WTC11 (cell line): ENCODE measurements around the gene SHROOM2. TPM values are rescaled to one million over a fixed set of nuclear protein-coding genes. Genes with fewer than 3 reads are reported as not detected.

Experiments
- ATAC-seq: fragments of 200-7000 bp; cut with Tn5 transposase; 2 replicates; pipeline ENCODE4 v1.10.0; 2021; ENCODE audit warnings: mild to moderate bottlenecking, moderate library complexity
- CTCF ChIA-PET: fragments of 300-600 bp; sonication (Branson Sonifier 250); formaldehyde crosslinking; loops from one replicate; lab custom pipeline; 2021; ENCODE audit warnings: antibody characterized with exemption; lab: Charles Lee
- POLR2A ChIA-PET: fragments of 350-600 bp; sonication (Branson Sonifier 250); formaldehyde crosslinking; loops from one replicate; lab custom pipeline; 2021; ENCODE audit warnings: antibody characterized with exemption; lab: Charles Lee
- DNase-seq: peaks from one replicate; pipeline ENCODE4 v3.0.0; 2021; ENCODE audit warnings: low spot score
- H3K27ac Mint-ChIP-seq: 2 replicates; pipeline ENCODE4 v1.8.0; 2021; ENCODE audit warnings: mixed read lengths
- H3K27me3 Mint-ChIP-seq: 2 replicates; pipeline ENCODE4 v1.8.0; 2021; ENCODE audit warnings: low read depth, mild to moderate bottlenecking, moderate library complexity, mixed read lengths
- H3K36me3 Mint-ChIP-seq: 2 replicates; pipeline ENCODE4 v1.8.0; 2021; ENCODE audit warnings: mixed read lengths
- H3K4me1 Mint-ChIP-seq: 2 replicates; pipeline ENCODE4 v1.8.0; 2022; ENCODE audit warnings: mixed read lengths
- H3K4me3 Mint-ChIP-seq: 2 replicates; pipeline ENCODE4 v1.8.0; 2021; ENCODE audit warnings: mild to moderate bottlenecking, moderate library complexity, mixed read lengths
- H3K9me3 Mint-ChIP-seq: 2 replicates; pipeline ENCODE4 v1.8.0; 2021; ENCODE audit warnings: mixed read lengths
- ATF1 ChIP-seq: sonication (generic); formaldehyde crosslinking; IDR thresholded peaks from 2 replicates; pipeline ENCODE4 v1.8.1; 2023; ENCODE audit warnings: mild to moderate bottlenecking, moderate library complexity, missing genetic modification reagents
- CDX4 ChIP-seq: fragments of 250-450 bp; sonication (Bioruptor Pico); IDR thresholded peaks from 2 replicates; pipeline ENCODE4 v1.9.0; 2021; ENCODE audit warnings: moderate library complexity, mild to moderate bottlenecking, inconsistent platforms, borderline replicate concordance
- CTCF ChIP-seq: fragments of 200-600 bp; IDR thresholded peaks from 2 replicates; pipeline ENCODE4 v1.8.0; 2022; ENCODE audit warnings: antibody characterized with exemption
- JAZF1 ChIP-seq: fragments of 250-450 bp; sonication (Bioruptor Pico); IDR thresholded peaks from 2 replicates; pipeline ENCODE4 v1.9.0; 2021; ENCODE audit warnings: moderate library complexity, mild to moderate bottlenecking, inconsistent platforms
- KAT7 ChIP-seq: sonication (generic); formaldehyde crosslinking; IDR thresholded peaks from 2 replicates; pipeline ENCODE4 v1.8.1; 2023; ENCODE audit warnings: missing genetic modification reagents, mild to moderate bottlenecking, borderline replicate concordance
- MXD4 ChIP-seq: fragments of 250-450 bp; sonication (Bioruptor Pico); IDR thresholded peaks from 2 replicates; pipeline ENCODE4 v1.8.0; 2021; ENCODE audit warnings: mild to moderate bottlenecking, moderate library complexity, borderline replicate concordance
- NFYB ChIP-seq: sonication (generic); formaldehyde crosslinking; conservative IDR thresholded peaks from 2 replicates; pipeline ENCODE4 v1.8.0; 2022; ENCODE audit warnings: low read depth, missing genetic modification reagents
- PRDM15 ChIP-seq: sonication (generic); formaldehyde crosslinking; IDR thresholded peaks from 2 replicates; pipeline ENCODE4 v1.8.0; 2022; ENCODE audit warnings: missing genetic modification reagents
- PRRX2 ChIP-seq: fragments of 250-450 bp; sonication (Bioruptor Pico); IDR thresholded peaks from 2 replicates; pipeline ENCODE4 v1.8.0; 2021; ENCODE audit warnings: mild to moderate bottlenecking
- TCF7 ChIP-seq: sonication (generic); formaldehyde crosslinking; IDR thresholded peaks from 2 replicates; pipeline ENCODE4 v1.8.0; 2022; ENCODE audit warnings: mild to moderate bottlenecking, low read depth, missing genetic modification reagents, moderate library complexity
- ZNF232 ChIP-seq: sonication (generic); formaldehyde crosslinking; IDR thresholded peaks from 2 replicates; pipeline ENCODE4 v1.8.0; 2022; ENCODE audit warnings: mild to moderate bottlenecking, missing genetic modification reagents
- ZNF281 ChIP-seq: sonication (generic); formaldehyde crosslinking; IDR thresholded peaks from 2 replicates; pipeline ENCODE4 v1.8.0; 2023; ENCODE audit warnings: mild to moderate bottlenecking, missing genetic modification reagents
- ZSCAN18 ChIP-seq: fragments of 250-450 bp; sonication (Bioruptor Pico); IDR thresholded peaks from 2 replicates; pipeline ENCODE4 v2.1.2; 2022; ENCODE audit warnings: mild to moderate bottlenecking, moderate library complexity
- total RNA-seq: library from RNA; stranded (reverse); gene quantifications from 3 replicates; pipeline ENCODE4 v1.2.3, GENCODE V29; 2021
- TF ChIP-seq, protein P1 (sequence below): fragments of 250-450 bp; sonication (Bioruptor Pico); IDR thresholded peaks from 2 replicates; pipeline ENCODE4 v1.9.0; 2021; ENCODE audit warnings: mild to moderate bottlenecking
- TF ChIP-seq, protein P2 (sequence below): sonication (generic); formaldehyde crosslinking; IDR thresholded peaks from 2 replicates; pipeline ENCODE4 v1.8.1; 2023; ENCODE audit warnings: mild to moderate bottlenecking, missing genetic modification reagents
- TF ChIP-seq, protein P3 (sequence below): sonication (generic); formaldehyde crosslinking; IDR thresholded peaks from 2 replicates; pipeline ENCODE4 v1.8.1; 2023; ENCODE audit warnings: mild to moderate bottlenecking, missing genetic modification reagents, borderline replicate concordance
- TF ChIP-seq, protein P4 (sequence below): sonication (generic); formaldehyde crosslinking; IDR thresholded peaks from 2 replicates; pipeline ENCODE4 v1.8.1; 2023; ENCODE audit warnings: mild to moderate bottlenecking, missing genetic modification reagents, moderate library complexity

Gene SHROOM2
- total RNA-seq, 1 experiment from 2014 or later, result 14.8 TPM

DNA sequence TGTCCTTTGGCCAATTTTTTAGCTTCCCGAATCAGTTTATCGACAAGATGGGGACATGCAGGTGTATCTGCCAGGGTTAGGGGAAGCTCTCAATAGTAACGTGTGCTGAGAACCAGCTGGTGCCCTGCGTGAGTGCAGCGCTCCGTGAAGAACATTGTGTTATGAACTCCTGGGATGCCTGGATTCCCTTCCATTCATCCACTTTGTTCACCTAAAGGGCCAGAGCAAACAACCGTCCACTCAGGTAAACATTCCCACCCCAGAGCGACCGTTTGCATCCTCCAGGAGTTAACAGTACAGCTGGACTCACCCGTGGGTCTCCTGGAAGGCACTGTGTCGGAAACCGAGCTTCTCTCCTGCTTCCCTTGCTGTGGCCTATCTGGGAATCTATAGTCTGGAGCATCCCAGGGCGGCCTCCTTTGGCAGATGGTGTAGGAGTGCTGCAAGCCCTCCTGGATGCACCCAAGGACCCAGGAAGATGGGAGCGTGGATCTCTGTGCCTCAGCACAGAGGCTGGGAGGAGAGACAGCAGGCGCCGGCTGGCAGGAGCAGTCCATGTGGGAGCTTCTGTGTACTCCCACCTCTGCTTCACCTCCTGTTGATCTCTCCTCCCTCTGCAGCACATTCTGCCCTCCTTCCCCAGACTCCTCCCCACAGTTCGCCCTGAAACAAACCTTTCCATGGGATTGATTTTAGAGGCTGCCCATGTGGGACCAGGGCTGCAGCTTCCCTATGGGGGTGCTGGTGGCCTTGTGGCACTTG is 62.7 kb downstream of the SHROOM2 start (continued):
- TF ChIP-seq ZNF281 (CRISPR knock-in tag), result no peak
- no peak for TF ChIP-seq CTCF
- no peak for TF ChIP-seq TCF7 (CRISPR knock-in tag)
- no peak for TF ChIP-seq MXD4 (CRISPR knock-in tag)
- no peak for TF ChIP-seq ATF1 (CRISPR knock-in tag)
- no peak for TF ChIP-seq PRDM15 (CRISPR knock-in tag)
- TF ChIP-seq, protein P1, sequence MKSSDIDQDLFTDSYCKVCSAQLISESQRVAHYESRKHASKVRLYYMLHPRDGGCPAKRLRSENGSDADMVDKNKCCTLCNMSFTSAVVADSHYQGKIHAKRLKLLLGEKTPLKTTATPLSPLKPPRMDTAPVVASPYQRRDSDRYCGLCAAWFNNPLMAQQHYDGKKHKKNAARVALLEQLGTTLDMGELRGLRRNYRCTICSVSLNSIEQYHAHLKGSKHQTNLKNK (CRISPR knock-in tag), result no peak
- TF ChIP-seq, protein P2, sequence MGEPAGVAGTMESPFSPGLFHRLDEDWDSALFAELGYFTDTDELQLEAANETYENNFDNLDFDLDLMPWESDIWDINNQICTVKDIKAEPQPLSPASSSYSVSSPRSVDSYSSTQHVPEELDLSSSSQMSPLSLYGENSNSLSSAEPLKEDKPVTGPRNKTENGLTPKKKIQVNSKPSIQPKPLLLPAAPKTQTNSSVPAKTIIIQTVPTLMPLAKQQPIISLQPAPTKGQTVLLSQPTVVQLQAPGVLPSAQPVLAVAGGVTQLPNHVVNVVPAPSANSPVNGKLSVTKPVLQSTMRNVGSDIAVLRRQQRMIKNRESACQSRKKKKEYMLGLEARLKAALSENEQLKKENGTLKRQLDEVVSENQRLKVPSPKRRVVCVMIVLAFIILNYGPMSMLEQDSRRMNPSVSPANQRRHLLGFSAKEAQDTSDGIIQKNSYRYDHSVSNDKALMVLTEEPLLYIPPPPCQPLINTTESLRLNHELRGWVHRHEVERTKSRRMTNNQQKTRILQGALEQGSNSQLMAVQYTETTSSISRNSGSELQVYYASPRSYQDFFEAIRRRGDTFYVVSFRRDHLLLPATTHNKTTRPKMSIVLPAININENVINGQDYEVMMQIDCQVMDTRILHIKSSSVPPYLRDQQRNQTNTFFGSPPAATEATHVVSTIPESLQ (CRISPR knock-in tag), result no peak
- no peak for TF ChIP-seq JAZF1 (CRISPR knock-in tag)

- POLR2A ChIA-PET, result no interaction called here
- DNase-seq, result no peak
- Mint-ChIP-seq H3K9me3 (no peaks in the 10 kb centered on the region), H3K4me3 (no peak overlapping the region), H3K36me3 (no peaks in the 10 kb centered on the region), H3K27me3 (no peaks in the 10 kb centered on the region), H3K4me1 (peaks cover 46% of the 10 kb centered on the region), H3K27ac (no peak overlapping the region; the same call in 1 of the 2 replicates)
- CTCF ChIA-PET, result no interaction called here
- ATAC-seq, result no peak
- no peak for TF ChIP-seq NFYB (CRISPR knock-in tag)
- no peak for TF ChIP-seq ZSCAN18 (CRISPR knock-in tag)
- TF ChIP-seq, protein P3, sequence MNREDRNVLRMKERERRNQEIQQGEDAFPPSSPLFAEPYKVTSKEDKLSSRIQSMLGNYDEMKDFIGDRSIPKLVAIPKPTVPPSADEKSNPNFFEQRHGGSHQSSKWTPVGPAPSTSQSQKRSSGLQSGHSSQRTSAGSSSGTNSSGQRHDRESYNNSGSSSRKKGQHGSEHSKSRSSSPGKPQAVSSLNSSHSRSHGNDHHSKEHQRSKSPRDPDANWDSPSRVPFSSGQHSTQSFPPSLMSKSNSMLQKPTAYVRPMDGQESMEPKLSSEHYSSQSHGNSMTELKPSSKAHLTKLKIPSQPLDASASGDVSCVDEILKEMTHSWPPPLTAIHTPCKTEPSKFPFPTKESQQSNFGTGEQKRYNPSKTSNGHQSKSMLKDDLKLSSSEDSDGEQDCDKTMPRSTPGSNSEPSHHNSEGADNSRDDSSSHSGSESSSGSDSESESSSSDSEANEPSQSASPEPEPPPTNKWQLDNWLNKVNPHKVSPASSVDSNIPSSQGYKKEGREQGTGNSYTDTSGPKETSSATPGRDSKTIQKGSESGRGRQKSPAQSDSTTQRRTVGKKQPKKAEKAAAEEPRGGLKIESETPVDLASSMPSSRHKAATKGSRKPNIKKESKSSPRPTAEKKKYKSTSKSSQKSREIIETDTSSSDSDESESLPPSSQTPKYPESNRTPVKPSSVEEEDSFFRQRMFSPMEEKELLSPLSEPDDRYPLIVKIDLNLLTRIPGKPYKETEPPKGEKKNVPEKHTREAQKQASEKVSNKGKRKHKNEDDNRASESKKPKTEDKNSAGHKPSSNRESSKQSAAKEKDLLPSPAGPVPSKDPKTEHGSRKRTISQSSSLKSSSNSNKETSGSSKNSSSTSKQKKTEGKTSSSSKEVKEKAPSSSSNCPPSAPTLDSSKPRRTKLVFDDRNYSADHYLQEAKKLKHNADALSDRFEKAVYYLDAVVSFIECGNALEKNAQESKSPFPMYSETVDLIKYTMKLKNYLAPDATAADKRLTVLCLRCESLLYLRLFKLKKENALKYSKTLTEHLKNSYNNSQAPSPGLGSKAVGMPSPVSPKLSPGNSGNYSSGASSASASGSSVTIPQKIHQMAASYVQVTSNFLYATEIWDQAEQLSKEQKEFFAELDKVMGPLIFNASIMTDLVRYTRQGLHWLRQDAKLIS (CRISPR knock-in tag), result no peak
- no peak for TF ChIP-seq ZNF232 (CRISPR knock-in tag)
- TF ChIP-seq, protein P4, sequence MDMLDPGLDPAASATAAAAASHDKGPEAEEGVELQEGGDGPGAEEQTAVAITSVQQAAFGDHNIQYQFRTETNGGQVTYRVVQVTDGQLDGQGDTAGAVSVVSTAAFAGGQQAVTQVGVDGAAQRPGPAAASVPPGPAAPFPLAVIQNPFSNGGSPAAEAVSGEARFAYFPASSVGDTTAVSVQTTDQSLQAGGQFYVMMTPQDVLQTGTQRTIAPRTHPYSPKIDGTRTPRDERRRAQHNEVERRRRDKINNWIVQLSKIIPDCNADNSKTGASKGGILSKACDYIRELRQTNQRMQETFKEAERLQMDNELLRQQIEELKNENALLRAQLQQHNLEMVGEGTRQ (CRISPR knock-in tag), result no peak
- TF ChIP-seq KAT7 (CRISPR knock-in tag), result no peak
- no peak for TF ChIP-seq PRRX2
- no peak for TF ChIP-seq CDX4 (CRISPR knock-in tag)
These were observed 65.7 kb downstream of the SHROOM2 start for GRCh38 chrX:9851890-9852289.
